HG02798 (cell line): ENCODE data around the gene KLHL22.

Experiments used
- ATAC-seq: cut with Tn5 transposase; IDR thresholded peaks from one replicate; pipeline ENCODE4 v1.9.1; 2021; ENCODE audit warnings: mild to moderate bottlenecking; ENCODE audit not compliant: unreplicated experiment, poor library complexity

The KLHL22 gene

DNA sequence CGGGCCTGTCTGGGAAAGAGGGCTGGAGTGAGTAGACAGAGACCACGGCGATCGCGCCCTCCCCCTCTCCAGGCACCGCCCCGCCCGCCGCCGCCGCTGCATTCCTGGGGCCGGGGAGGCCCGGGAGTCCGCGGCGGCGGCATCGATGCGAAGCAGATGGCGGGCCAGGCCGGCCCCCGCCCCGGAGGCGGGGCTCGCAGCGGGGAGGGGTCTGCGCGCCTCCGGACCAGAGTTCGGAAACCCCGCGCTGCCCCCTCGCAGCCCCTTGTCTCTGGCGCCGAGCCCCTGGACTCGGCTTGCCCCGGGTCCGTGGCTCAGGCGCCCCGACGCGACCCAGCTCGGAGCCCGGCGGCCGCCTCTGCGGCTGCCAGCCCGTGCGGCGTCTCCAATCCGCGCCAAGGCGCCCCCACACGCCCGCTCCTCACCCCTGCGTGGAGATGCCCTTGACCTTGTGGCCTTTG, 59.3 kb downstream of the KLHL22 start:
- no peak for ATAC-seq

DNA sequence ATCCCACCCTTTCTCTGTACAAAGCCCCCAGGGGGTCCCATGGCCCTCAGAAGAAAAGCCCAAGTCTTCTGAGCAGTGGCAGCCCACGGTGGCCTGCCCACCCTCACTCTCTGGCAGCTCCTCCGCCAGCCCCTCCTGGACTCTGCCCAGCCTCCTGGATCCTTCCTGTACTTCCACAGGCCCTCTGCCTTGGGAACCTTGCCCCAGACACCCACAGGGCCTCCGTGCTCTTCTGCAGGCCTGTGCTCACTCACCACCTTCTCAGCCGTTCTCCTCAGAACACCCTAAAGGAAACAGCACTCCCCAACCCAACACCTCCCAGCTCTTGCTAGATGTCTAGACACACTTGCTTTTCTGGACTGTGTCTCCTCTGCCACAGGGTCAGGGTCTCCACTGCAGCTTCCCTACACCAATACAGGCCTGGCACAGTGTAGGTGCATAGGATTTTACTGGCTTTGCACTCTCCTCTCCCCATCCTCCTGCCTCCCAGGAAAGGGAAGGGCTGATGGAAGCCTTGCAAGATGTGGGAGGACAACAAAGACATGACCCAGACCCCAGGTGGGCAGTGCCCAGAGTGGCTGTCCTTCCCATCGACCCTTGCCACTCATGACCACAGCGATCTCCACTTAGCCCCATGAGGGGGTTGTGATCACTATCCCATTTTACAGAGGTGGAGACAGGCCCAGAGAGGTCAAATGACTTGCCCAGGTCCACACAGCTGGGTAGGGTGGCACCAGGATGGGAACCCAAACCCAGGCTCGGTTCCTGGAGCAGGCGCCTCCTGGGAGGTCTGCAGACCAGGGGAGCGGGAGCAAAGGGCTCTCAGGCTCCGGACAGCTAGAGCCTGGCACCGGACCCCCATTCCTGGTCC, 59.9 kb downstream of the KLHL22 start:
- no peak for ATAC-seq

DNA sequence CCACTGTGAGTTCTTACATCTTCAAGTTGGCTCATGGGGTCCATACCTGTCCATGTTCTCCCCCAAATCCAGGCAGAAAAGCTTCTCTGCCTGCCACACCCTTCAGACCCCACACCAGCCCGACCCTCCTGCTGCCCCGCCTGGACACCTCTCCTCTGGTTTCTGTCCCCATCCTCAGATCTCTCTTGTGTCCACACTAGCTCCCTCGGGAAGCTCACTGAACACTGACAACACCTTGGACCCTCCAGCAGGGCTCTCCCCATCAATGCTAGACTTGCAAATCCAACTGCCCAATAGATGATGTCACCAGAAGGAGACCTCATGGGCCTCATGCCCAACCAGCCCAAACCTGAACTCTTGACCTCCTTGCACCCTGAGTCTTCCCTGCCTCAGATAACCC, 60.8 kb downstream of the KLHL22 start:
- no peak for ATAC-seq

DNA sequence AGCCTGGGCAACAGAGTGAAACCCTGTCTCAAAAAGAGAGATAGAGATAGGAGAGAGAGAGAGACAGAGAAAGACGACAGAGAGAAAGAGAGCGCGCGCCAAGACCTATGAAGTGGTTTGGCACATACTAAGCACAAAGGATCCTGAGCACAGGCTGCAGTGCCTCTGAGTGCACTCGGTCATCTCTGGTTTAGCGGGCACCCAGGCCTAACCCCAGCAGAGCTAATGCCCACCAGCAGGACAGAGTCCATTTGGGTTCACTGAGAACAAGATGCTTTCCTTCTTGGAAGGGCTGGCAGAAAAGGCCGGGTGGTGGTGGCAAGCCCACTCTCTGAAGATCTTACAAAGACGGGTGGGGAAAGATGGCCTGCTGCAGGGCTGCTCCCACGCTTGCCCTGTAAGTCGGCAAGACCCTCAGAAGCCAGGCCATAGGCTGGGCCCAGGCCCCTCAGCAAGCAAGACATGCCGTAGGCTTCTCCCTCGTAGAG, 61.3 kb downstream of the KLHL22 start:
- ATAC-seq = no peak

DNA sequence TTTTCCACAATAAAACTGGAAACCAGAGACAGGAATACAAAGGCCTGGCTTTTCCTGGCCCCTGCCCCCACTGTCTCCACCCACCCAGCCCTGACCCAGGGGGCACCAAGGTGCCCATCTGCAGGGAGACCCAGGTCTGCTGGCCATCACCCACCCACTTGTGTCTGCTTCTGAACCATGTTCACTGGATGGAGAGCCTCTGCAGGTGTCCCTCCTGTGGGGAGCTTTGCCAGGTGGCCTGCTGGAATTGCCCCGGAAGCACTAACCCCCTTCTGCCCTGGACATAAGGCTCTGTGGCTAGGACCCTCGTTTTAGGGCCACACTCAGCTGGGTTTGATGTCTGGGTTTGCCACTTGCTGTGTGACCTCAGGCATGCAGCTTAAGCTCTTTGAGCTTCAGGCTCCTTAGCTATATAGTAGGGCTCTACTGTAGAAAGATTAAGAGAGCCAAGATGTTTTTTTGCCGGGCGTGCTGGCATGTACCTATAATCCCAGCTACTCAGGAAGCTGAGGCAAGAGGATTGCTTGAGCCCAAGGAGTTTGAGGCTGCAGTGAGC, 61.8 kb downstream of the KLHL22 start:
- ATAC-seq = no peak

DNA sequence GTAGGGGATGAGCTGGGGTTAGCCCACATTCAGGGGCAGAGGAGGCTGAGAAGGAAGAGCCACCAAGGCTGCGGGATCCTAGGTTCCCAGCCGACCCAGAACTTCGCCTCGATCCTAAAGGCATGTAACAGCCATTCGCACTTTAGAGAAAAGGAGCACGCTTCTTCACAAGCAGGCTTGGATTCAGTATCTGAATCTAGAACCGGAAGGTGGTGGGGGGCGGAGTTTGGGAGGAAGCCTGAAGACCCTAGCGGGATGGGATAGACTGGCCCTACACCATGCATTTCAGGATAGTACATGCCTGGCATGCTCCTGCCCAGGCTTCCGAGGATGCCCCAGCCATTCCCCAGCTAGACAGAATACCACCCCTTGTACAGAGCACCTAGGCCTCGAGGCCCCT, 62.4 kb downstream of the KLHL22 start:
- no peak for ATAC-seq

DNA sequence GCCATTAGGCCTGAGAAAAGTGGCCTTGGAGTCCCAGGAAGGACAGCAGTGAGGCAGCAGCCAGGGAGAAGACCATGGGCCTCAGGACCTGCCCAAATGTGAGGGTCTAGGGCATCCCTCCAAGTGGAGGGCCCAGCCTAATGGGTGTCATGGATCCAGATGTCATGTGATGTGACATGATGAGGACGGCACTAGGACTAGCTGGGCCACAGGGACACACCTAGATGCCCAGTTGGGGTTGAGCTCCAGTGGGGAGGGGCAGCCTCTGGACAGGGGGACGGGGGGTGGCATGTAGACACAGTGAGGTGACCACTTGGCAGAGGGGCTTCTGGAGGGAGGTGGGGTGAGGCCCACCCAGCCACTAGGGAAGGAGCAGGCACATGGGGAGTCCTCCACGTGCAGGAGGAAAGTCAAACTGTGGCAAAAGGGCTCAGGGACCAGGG, 63.3 kb downstream of the KLHL22 start:
- ATAC-seq = no peak

GRCh38 chr22:20431511-20432192, 63.9 kb downstream of the KLHL22 start:
- no peak for ATAC-seq

DNA sequence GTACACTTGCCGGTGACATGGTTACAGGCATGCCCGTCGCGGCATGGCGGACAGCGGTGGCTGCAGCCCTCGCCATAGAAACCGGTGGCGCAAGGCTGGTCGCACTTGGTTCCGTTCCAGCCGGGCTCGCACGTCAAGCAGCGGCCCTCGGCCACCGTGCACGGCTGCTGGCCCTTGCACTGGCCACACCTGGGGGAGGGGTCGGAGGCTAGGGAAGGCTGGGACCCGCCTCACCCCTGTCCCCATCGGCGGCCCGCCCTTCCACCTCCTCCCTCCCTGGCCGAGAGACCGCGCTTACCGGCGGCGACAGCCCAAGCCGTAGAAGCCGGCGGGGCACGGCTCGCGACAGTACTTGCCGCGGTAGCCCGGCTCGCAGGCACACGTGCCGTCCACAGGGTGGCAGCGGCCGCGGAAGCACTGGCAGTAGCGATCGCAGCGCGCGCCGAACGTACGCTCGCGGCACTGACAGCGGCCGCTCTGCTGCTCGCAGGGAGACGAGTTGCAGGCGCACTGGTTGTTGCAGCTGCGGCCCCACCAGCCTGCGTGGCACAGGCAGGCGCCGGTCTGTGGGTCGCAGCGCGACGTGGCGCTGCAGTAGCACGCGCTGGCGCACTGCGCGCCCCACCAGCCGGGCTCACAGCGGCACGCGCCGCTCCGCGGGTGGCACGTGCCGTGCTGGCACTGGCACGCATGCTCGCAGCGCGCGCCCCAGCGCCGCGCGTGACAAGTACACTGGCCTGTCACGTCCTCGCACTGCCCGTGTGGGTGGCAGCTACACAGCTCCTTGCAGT, 64.7 kb downstream of the KLHL22 start:
- ATAC-seq = no peak

- no peak for ATAC-seq
Measured at GRCh38 chr22:20430101-20430719, 65.4 kb downstream of the KLHL22 start.

DNA sequence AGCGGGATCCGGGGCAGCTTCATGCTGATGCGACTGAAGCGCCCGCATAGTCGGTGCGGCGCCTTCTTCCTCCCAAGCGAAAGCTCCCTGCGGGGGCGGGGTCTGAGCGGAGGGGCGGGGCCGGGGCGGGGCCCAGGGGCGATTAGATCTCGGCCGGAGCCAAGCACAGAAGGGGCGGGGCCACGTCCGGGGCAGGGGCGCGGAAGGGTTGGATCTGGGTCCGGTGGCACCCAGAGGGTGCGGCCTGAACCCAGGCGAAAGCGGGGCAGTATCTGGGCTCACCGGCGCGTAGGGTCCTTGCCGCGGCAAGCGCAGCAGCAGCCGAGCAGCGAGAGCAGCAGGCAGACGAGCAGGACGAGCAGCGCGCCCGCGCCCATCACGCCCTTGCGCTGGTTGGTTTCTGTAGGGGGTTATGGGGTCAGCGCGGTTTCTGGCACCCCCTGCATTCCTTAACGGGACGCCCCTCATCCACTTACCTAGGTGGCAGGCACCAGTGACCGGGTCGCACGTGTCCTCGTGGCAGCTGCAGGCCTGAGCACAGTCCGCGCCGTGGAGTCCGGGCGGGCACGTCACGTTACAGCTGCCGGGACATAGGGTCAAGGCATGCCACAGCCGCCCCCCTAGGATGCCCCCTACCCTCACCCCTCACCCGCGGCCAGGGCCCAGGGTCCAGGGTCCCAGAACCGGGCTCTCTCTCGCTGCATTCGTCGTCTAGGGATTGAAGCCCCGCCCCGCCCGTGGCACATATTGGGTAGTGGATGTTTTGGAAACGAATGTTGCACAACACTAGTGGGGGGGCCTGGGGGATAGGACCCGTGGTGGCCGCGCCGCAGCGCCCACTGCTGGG, 66.1 kb downstream of the KLHL22 start:
- no peak for ATAC-seq

GRCh38 chr22:20428496-20429253, 66.9 kb downstream of the KLHL22 start:
- no peak for ATAC-seq

GRCh38 chr22:20427945-20428417, 67.6 kb downstream of the KLHL22 start:
- no peak for ATAC-seq

DNA sequence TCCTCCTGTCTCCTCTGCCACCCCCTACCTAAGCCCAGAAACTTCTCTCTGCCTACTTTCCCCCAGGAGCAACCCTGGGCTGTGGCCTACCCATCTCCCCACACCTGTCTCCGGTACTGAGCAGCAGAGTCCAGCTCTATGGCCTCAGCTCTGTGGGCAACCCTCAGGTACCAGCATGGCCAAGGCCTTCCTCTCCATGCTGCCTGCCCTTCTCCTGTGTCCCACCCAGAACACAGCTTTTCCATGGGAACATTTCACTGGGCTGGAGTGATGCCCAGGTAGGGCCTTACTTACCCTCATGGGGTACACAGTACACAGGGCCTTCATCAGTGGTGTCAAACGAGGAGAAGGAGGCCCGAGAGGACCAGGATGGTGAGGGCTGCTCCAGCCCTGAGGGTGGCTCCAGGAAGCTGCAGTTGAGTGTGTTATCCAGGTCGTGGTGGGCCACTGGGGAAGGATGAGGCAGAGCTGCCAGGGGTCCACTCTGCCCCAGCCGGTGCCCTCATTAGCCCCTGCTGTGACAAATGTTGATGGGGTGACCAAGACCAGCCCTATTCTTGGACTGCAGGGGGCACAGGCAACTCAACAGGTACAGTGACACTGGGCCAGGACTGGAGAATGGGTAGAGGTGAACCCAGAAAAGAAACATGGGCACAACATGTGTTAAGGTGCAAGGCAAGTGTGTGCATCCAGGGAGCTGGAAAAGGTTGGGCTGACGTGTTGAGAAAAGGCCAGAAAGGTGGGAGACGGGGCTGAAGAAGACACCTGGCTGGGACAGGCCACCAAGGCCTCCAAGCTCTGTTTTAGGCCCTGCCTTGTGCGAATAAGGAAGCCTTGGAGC, 68.3 kb downstream of the KLHL22 start:
- ATAC-seq = no peak

GRCh38 chr22:20426259-20426615, 69.4 kb downstream of the KLHL22 start:
- ATAC-seq = no peak

DNA sequence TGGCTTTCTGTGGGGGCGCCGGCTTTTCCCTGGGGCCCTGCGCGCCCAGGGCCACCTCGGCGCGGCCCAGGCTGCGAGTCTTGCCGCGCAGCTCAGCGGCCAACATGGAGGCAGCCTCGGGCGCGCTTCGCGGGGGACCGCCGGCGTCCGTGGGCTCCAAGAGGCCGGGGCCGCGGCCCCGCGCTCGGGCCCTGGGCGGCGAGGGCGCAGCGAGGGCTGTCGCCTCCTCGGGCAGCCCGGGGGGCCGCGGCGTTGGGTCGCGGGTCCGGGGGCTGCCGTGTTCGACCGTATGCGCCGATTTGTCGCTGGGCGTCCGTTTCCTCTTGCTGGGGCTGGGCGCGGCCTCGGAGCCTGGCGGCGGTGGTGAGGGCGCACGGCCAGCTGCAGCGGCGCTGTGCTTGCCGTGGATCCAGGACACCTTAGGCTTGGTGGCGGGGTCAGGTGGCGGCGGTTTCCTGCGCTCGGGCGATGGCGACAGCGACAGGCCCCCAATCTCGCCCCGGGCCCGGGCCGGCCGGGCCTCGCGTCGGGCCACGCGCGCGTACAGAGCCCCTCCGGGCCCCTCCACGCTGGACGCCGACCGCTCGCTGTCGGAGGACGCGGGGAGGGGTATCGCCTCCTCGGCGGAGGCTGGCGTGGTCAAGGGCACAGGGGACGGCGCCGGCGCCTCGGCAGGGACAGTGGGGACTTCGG, 69.9 kb downstream of the KLHL22 start:
- ATAC-seq = no peak
